Uterus (tissue), 2 donors: Measurements from ENCODE around the gene KIRREL2.

Experiments
- CTCF ChIP-seq, 4 experiments: fragments of 200-600 bp in 2 of 4; fragments of 450-650 bp in 2 of 4; sonication (generic) in 2 of 4; IDR thresholded peaks; one replicate each; pipeline ENCODE4 v1.5.1; 2016 to 2019; ENCODE audit warnings: antibody characterized with exemption in 4 of 4, mild to moderate bottlenecking in 2 of 4, moderate library complexity in 1 of 4
- POLR2A ChIP-seq, 2 donors: fragments of 450-650 bp; IDR thresholded peaks; one replicate each; pipeline ENCODE4 v1.6.1; 2016; ENCODE audit warnings: antibody characterized with exemption in 2 of 2, mild to moderate bottlenecking in 1 of 2, moderate library complexity in 1 of 2

DNA sequence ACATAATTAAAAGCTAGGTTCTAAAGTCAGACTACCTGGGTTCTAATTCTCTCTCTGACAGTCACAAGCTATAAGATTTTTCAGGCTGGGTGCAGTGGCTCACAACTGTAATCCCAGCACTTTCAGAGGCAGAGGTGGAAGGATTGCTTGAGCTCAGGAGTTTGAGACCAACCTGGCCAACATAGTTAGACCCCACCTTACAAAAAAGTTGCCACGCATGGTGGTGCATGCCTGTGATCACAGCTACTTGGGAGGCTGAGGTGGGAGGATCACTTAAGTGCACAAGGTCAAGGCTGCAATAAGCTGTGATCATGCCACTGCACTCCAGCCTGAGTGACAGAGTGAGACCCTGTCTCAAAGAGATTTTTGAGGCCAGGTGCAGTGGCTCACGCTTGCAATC is 37.6 kb downstream of the KIRREL2 start:
- TF ChIP-seq CTCF (IDR thresholded peaks at IDR 0.05) (no peak), POLR2A (IDR thresholded peaks at IDR 0.05) (no peak)
